Skin epidermis (tissue), 12 donors: ENCODE measurements around the gene VAX1.
"Not testable (repeated sequence)": the region's sequence is repeated elsewhere in the genome, so short reads cannot be mapped to it uniquely, and the experiment has no call there.

ENCODE experiments used
- H3K27ac ChIP-seq, 21 experiments: fragments of 200-600 bp; sonication (generic) in 11 of 21; one replicate each; pipeline ENCODE4 v1.5.0; 2020; ENCODE audit warnings: mild to moderate bottlenecking in 3 of 21, inconsistent platforms in 2 of 21, moderate library complexity in 2 of 21
- H3K4me3 ChIP-seq, 7 experiments: fragments of 200-600 bp; sonication (generic) in 2 of 7; one replicate each; pipeline ENCODE4 v1.5.0; 2020; ENCODE audit warnings: inconsistent platforms in 2 of 7, mild to moderate bottlenecking in 2 of 7, moderate library complexity in 1 of 7

Gene VAX1

DNA sequence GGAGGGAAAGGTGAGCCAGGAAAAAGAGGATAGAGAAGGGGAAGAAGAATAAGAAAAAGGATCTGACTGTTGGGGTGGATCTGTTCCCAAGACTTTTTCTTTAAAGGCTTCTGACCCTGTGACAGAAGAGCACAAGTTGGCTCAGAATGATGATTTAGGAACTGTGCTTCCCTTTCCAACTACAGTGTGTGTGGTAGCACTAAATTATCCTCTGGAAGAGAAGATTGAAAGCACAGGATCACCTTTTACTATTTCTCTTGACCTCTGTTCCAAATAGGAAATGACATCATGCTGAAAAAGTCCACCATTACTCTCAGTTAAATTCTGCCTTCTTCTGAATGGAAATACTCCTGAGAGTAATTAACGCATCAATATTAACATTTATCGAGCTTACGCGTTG is 47.2 kb downstream of the VAX1 start:
- H3K4me3 ChIP-seq = no peak overlapping the region
- no peak overlapping the region for H3K27ac ChIP-seq

DNA sequence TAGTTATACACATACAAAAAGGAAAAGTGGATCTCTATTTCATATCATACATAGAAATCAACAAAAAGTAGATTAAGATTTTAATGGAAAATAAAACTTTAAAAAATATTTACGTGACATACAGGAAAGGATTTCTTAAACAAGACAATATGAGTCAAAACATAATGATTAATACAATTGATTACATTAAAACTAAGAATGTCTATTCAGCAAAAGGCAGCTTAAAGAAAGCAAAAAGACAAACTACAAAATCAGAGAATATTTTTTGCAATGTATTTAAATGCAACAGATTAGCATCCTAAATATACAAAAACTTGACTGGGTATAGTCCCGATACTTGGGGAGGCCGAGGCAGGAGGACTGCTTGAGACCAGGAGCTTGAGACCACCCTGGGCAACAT is 50.5 kb downstream of the VAX1 start:
- Histone ChIP-seq H3K4me3 (no peak overlapping the region), H3K27ac (no peak overlapping the region)

DNA sequence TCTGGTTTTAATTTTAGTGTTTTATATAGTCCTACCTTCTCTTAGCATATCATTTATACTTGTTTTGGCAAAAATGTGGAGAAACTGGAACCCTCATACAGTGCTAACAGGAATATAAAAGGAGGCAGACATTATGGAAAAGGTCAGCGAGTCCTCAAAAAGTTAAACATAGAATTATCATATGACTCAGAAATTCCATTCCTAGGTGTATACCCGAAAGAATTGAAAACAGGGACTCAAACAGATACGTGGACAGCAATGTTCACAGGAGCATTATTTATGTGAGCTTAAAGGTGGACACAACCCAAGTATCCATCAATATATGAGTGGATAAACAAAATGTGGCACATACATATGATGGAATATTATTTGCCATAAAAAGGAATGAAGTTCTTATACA is 51.5 kb downstream of the VAX1 start:
- no peak overlapping the region for H3K27ac ChIP-seq
- no peak overlapping the region for H3K4me3 ChIP-seq

DNA sequence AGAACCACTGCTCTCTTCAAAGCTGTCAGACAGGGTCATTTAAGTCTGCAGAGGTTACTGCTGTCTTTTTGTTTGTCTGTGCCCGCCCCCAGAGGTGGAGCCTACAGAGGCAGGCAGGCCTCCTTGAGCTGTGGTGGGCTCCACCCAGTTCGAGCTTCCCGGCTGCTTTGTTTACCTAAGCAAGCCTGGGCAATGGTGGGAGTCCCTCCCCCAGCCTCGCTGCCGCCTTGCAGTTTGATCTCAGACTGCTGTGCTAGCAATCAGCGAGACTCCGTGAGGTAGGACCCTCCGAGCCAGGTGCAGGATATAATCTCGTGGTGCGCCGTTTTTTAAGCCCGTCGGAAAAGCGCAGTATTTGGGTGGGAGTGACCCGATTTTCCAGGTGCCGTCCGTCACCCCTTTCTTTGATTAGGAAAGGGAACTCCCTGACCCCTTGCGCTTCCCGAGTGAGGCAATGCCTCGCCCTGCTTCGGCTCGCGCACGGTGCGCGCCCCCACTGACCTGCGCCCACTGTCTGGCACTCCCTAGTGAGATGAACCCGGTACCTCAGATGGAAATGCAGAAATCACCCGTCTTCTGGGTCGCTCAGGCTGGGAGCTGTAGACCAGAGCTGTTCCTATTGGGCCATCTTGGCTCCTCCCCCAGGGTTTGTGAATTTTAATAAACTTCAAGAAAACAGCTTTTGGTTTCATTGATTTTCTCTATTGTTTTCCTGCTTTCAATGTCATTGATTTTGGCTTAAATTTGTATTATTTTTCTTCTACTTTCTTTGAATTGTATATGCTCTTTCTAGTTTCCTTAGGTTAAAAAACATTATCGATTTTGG is 53.4 kb downstream of the VAX1 start:
- H3K4me3 ChIP-seq = not testable (repeated sequence)

More for the DNA sequence above, 53.4 kb downstream of the VAX1 start:
- H3K27ac ChIP-seq = not testable (repeated sequence)
